Measurements from ENCODE around the gene GRK4.

DNA sequence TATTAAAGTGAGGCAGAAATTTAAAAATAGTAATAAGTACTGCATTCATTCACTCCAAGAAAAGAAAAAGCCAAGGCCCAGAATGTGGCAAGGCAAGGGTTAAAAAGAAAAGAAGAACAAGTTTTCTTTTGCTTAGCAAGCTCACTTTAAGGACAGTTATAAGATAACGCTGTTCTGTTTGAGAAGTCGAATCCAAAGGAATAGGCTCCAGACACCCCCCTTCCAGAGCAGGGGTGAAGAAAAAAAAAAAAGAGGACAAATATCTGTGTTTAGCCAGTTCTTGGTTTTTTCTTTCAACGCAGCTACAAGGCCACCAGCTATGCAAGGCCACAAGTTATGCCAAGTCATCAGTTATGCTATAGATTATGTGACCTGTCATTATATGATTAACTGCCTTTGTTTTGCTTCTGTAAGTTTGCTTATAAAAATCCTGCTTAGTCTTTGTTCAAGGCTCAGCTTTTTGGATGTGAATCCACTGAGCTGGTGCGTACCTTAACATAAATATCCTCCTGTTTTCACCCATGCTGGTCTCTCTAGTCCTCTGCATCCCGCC lies 1.4 kb downstream of the GRK4 start:
- TF ChIP-seq, protein P1, sequence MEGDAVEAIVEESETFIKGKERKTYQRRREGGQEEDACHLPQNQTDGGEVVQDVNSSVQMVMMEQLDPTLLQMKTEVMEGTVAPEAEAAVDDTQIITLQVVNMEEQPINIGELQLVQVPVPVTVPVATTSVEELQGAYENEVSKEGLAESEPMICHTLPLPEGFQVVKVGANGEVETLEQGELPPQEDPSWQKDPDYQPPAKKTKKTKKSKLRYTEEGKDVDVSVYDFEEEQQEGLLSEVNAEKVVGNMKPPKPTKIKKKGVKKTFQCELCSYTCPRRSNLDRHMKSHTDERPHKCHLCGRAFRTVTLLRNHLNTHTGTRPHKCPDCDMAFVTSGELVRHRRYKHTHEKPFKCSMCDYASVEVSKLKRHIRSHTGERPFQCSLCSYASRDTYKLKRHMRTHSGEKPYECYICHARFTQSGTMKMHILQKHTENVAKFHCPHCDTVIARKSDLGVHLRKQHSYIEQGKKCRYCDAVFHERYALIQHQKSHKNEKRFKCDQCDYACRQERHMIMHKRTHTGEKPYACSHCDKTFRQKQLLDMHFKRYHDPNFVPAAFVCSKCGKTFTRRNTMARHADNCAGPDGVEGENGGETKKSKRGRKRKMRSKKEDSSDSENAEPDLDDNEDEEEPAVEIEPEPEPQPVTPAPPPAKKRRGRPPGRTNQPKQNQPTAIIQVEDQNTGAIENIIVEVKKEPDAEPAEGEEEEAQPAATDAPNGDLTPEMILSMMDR (IDR thresholded peaks at IDR 0.05) = no peak
- TF ChIP-seq EZH2 (IDR thresholded peaks at IDR 0.05) = no peak
- TF ChIP-seq EZH2phosphoT487 (IDR thresholded peaks at IDR 0.05) = no peak
